Measurements from ENCODE around the gene CCDC6. TPM values are rescaled to one million over a fixed set of nuclear protein-coding genes. Genes with fewer than 3 reads are reported as not detected.

Gene CCDC6
- total and polyA plus RNA-seq, 2 of the 4 experiments (the other 2 are of a cell fraction), result 21.8 to 30.8 TPM

GRCh38 chr10:59803714-59804113 lies 102.6 kb downstream of the CCDC6 start:
- DNase-seq, result no peak
- no peaks in the 10 kb centered on the region for H3K4me1 ChIP-seq (ENCODE audit: control insufficient read depth, insufficient read depth, low read length)
- in situ Hi-C loops (cut with MboI; ENCODE audit: low sequenced_read_pairs) (loop anchor here (10.0 kb wide), 1 partner anchor 169 kb away; no protein-coding TSS in a partner anchor), intact Hi-C loops (cut with micrococcal nuclease) (loop anchor here (10.0 kb wide), 1 partner anchor 559 kb away; no protein-coding TSS in a partner anchor), dilution Hi-C loops (cut with HindIII; ENCODE audit: low sequenced_read_pairs, unreplicated experiment) (no loop called here)
- no peak overlapping the region for H3K4me2 ChIP-seq (ENCODE audit: low read depth, low read length)
- no peak overlapping the region for H2BK20ac ChIP-seq (ENCODE audit: low read depth, low read length)
- WGBS, 2 experiments (ENCODE audit: extremely low coverage in 2 of 2, insufficient read length in 1 of 2), result no CpG with 5 or more reads among the region's 1 CpG
- H3K36me3 ChIP-seq (ENCODE audit: control insufficient read depth, insufficient read depth, low read length), result peaks cover 27% of the 10 kb centered on the region
- H3K9me3 ChIP-seq (ENCODE audit: control insufficient read depth, insufficient read depth, low read length), result no peaks in the 10 kb centered on the region
- no peaks in the 10 kb centered on the region for H4K20me1 ChIP-seq (ENCODE audit: insufficient read depth, low read length)
- H3K23ac ChIP-seq (ENCODE audit: low read depth, low read length), result no peak overlapping the region
- H2AK9ac ChIP-seq (replicated peaks; ENCODE audit: low read depth, low read length, poor library complexity), result no peak overlapping the region
- H2BK15ac ChIP-seq (ENCODE audit: low read depth, low read length), result no peak overlapping the region
- no peak overlapping the region for H2AFZ ChIP-seq (replicated peaks; ENCODE audit: low read length, poor library complexity)
- no peaks in the 10 kb centered on the region; the same call in 1 of the 2 replicates for H3K9me1 ChIP-seq (ENCODE audit: insufficient read depth, low read length)
- no peak overlapping the region for H3K4me3 ChIP-seq (ENCODE audit: insufficient read depth, low read depth, low read length)
- no peak overlapping the region for H2AK5ac ChIP-seq (ENCODE audit: low read depth, low read length)
- H4K8ac ChIP-seq (ENCODE audit: low read depth in 2 of 2, low read length in 2 of 2), result no peak overlapping the region
- no peak overlapping the region for H4K91ac ChIP-seq (ENCODE audit: insufficient read depth, low read depth, low read length)
- no peaks in the 10 kb centered on the region for H3K27me3 ChIP-seq (ENCODE audit: control insufficient read depth, insufficient read depth, low read length)
- no peak overlapping the region for H3K4ac ChIP-seq (ENCODE audit: low read depth, low read length)
- POLR2A ChIA-PET (ENCODE audit: unreplicated experiment), result no interaction called here
- no peak overlapping the region for H3K14ac ChIP-seq (replicated peaks; ENCODE audit: low read depth, low read length)
- H2BK5ac ChIP-seq (ENCODE audit: low read depth, low read length, poor library complexity, severe bottlenecking), result no peak overlapping the region
- H3K56ac ChIP-seq (ENCODE audit: extremely low read depth, insufficient read depth, low read length), result no peak overlapping the region
- no peak overlapping the region for H4K5ac ChIP-seq (ENCODE audit: low read depth, low read length)
- H3K27ac ChIP-seq (ENCODE audit: insufficient read depth, low read length), result no peak overlapping the region
- TF ChIP-seq MAFK (IDR thresholded peaks at IDR 0.05; ENCODE audit: low read depth, low read length), result no peak
- no peak for TF ChIP-seq POLR2A (IDR thresholded peaks at IDR 0.05; ENCODE audit: low read depth, low read length)
- TF ChIP-seq RCOR1 (IDR thresholded peaks at IDR 0.05; ENCODE audit: insufficient replicate concordance, low read length), result no peak
- TF ChIP-seq MAZ (IDR thresholded peaks at IDR 0.05; ENCODE audit: borderline replicate concordance, low read depth, low read length), result no peak
- no peak for TF ChIP-seq BHLHE40 (IDR thresholded peaks at IDR 0.05; ENCODE audit: low read depth, low read length)
- TF ChIP-seq RFX5 (IDR thresholded peaks at IDR 0.05; ENCODE audit: low read depth, low read length), result no peak
- TF ChIP-seq MXI1 (IDR thresholded peaks at IDR 0.05; ENCODE audit: borderline replicate concordance, low read depth, low read length), result no peak
- H3K79me1 ChIP-seq (ENCODE audit: low read depth in 1 of 2, low read length in 2 of 2), result no peaks in the 10 kb centered on the region; a peak in 1 of 4 replicates
- no TSS peak for BruUV-seq (replicated peaks)
- CTCF ChIA-PET, result no interaction called here
- no peak for ATAC-seq (ENCODE audit: low read depth)
- H3K18ac ChIP-seq (ENCODE audit: low read depth, low read length), result no peak overlapping the region
- no peak overlapping the region for H2BK120ac ChIP-seq (ENCODE audit: low read depth, low read length)
- no peak overlapping the region for H3K9ac ChIP-seq (ENCODE audit: low read depth, low read length)

Measured in IMR-90 (cell line).